ENCODE data around the gene CTNNA1. TPM values are rescaled to one million over a fixed set of nuclear protein-coding genes. Genes with fewer than 3 reads are reported as not detected.

The CTNNA1 gene
- total and polyA plus RNA-seq, 2 donors (not counting 3 experiments of a cell fraction or from before 2014, with no cell fraction given): 156 to 394 TPM

GRCh38 chr5:138981131-138981530, 227.9 kb downstream of the CTNNA1 start:
- H3K79me2 ChIP-seq (ENCODE audit: control insufficient read depth, insufficient read depth, low read length): no peaks in the 10 kb centered on the region
- POLR2A ChIA-PET: interaction anchor here (0.6 kb wide), 1 partner anchor 18 kb away, joined by 3 read pairs; no protein-coding TSS in a partner anchor
- no peaks in the 10 kb centered on the region for H3K9me3 ChIP-seq (replicated peaks; ENCODE audit: control insufficient read depth, insufficient read depth, low read length)
- H3K4me3 ChIP-seq (replicated peaks in 1 of 3; ENCODE audit: insufficient read depth in 1 of 3, low read depth in 1 of 3, low read length in 3 of 3): no peak overlapping the region
- H3K27me3 ChIP-seq (ENCODE audit: control insufficient read depth in 2 of 2, insufficient read depth in 2 of 2, low read length in 2 of 2): no peaks in the 10 kb centered on the region
- H3K9ac ChIP-seq (replicated peaks; ENCODE audit: extremely low read depth, insufficient read depth, low read length): no peak overlapping the region
- no peaks in the 10 kb centered on the region for H4K20me1 ChIP-seq (replicated peaks; ENCODE audit: control insufficient read depth, extremely low read depth, insufficient read depth, low read length)
- BruUV-seq (replicated peaks): no TSS peak
- intact Hi-C loops (cut with micrococcal nuclease): no loop called here
- DNase-seq (ENCODE audit: low read depth, low spot score) (no peak), FAIRE-seq (no peak)
- H3K4me2 ChIP-seq (ENCODE audit: insufficient read depth, low read length): no peak overlapping the region
- CTCF ChIA-PET: no interaction called here
- TF ChIP-seq FOS (IDR thresholded peaks at IDR 0.05; ENCODE audit: borderline replicate concordance, insufficient read depth, low read length) (no peak), GATA2 (IDR thresholded peaks at IDR 0.05; ENCODE audit: insufficient read depth, insufficient read length, low read depth, low read length) (no peak), POLR2AphosphoS5 (IDR thresholded peaks at IDR 0.05; ENCODE audit: insufficient read depth, low read depth, low read length) (no peak)
- TF ChIP-seq, protein P1, sequence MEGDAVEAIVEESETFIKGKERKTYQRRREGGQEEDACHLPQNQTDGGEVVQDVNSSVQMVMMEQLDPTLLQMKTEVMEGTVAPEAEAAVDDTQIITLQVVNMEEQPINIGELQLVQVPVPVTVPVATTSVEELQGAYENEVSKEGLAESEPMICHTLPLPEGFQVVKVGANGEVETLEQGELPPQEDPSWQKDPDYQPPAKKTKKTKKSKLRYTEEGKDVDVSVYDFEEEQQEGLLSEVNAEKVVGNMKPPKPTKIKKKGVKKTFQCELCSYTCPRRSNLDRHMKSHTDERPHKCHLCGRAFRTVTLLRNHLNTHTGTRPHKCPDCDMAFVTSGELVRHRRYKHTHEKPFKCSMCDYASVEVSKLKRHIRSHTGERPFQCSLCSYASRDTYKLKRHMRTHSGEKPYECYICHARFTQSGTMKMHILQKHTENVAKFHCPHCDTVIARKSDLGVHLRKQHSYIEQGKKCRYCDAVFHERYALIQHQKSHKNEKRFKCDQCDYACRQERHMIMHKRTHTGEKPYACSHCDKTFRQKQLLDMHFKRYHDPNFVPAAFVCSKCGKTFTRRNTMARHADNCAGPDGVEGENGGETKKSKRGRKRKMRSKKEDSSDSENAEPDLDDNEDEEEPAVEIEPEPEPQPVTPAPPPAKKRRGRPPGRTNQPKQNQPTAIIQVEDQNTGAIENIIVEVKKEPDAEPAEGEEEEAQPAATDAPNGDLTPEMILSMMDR (IDR thresholded peaks at IDR 0.05; ENCODE audit: extremely low read depth in 1 of 2, insufficient read depth in 1 of 2, low read depth in 1 of 2, low read length in 2 of 2): no peak
- H3K27ac ChIP-seq (ENCODE audit: insufficient read depth, low read depth, low read length): no peak overlapping the region
- dilution Hi-C loops (cut with MboI; ENCODE audit: extremely low pct_ligation_motif_present, low sequenced_read_pairs): no loop called here
- no peak overlapping the region for H2AFZ ChIP-seq (ENCODE audit: low read depth, low read length)
- H3K4me1 ChIP-seq (ENCODE audit: control insufficient read depth, extremely low read depth, insufficient read depth, low read length): peaks cover 8% of the 10 kb centered on the region
- no peaks in the 10 kb centered on the region for H3K9me1 ChIP-seq (replicated peaks; ENCODE audit: control insufficient read depth, extremely low read depth, insufficient read depth, low read length)
- H3K36me3 ChIP-seq (ENCODE audit: control insufficient read depth in 2 of 2, extremely low read depth in 1 of 2, insufficient read depth in 2 of 2, low read length in 2 of 2): no peaks in the 10 kb centered on the region

DNA sequence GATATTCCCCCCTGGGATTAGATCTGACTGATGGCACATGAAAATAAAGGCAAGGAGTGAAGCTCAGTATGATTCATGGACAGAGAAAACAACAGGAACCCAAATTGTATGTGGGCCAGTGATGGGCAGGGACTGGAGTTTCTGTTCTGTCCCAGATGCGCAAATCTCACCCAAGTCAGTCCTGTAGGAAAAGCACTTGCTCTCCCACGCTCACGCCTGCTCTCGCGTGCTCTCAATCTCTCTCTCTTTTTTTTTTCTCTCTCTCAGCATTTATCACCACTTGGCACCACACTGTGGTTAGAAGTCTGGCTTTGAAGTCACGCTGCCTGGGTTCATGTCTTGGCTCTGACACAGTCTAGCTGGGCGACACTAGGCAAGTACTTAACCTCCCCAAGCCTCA, 228.4 kb downstream of the CTNNA1 start:
- Histone ChIP-seq H3K36me3 (ENCODE audit: control insufficient read depth in 2 of 2, extremely low read depth in 1 of 2, insufficient read depth in 2 of 2, low read length in 2 of 2) (no peaks in the 10 kb centered on the region), H2AFZ (ENCODE audit: low read depth, low read length) (no peak overlapping the region), H3K4me1 (ENCODE audit: control insufficient read depth, extremely low read depth, insufficient read depth, low read length) (peaks cover 8% of the 10 kb centered on the region), H3K9me3 (replicated peaks; ENCODE audit: control insufficient read depth, insufficient read depth, low read length) (no peaks in the 10 kb centered on the region), H3K4me2 (ENCODE audit: insufficient read depth, low read length) (no peak overlapping the region), H3K27me3 (ENCODE audit: control insufficient read depth in 2 of 2, insufficient read depth in 2 of 2, low read length in 2 of 2) (no peaks in the 10 kb centered on the region), H3K9ac (replicated peaks; ENCODE audit: extremely low read depth, insufficient read depth, low read length) (no peak overlapping the region), H3K9me1 (replicated peaks; ENCODE audit: control insufficient read depth, extremely low read depth, insufficient read depth, low read length) (no peaks in the 10 kb centered on the region), H3K4me3 (replicated peaks in 1 of 3; ENCODE audit: insufficient read depth in 1 of 3, low read depth in 1 of 3, low read length in 3 of 3) (no peak overlapping the region), H4K20me1 (replicated peaks; ENCODE audit: control insufficient read depth, extremely low read depth, insufficient read depth, low read length) (no peaks in the 10 kb centered on the region), H3K79me2 (ENCODE audit: control insufficient read depth, insufficient read depth, low read length) (no peaks in the 10 kb centered on the region), H3K27ac (ENCODE audit: insufficient read depth, low read depth, low read length) (no peak overlapping the region)
- DNase-seq (ENCODE audit: low read depth, low spot score): no peak
- CTCF ChIA-PET: no interaction called here
- TF ChIP-seq FOS (IDR thresholded peaks at IDR 0.05; ENCODE audit: borderline replicate concordance, insufficient read depth, low read length) (no peak), POLR2A (IDR thresholded peaks at IDR 0.05; ENCODE audit: low read depth, low read length) (no peak)
- POLR2A ChIA-PET: no interaction called here
- no TSS peak for BruUV-seq (replicated peaks)
- FAIRE-seq: no peak
- intact Hi-C loops (cut with micrococcal nuclease): no loop called here
- dilution Hi-C loops (cut with MboI; ENCODE audit: extremely low pct_ligation_motif_present, low sequenced_read_pairs): no loop called here

All from endothelial cell of umbilical vein (primary cell).